ENCODE measurements around the gene PPP1R15B.

Gene PPP1R15B

DNA sequence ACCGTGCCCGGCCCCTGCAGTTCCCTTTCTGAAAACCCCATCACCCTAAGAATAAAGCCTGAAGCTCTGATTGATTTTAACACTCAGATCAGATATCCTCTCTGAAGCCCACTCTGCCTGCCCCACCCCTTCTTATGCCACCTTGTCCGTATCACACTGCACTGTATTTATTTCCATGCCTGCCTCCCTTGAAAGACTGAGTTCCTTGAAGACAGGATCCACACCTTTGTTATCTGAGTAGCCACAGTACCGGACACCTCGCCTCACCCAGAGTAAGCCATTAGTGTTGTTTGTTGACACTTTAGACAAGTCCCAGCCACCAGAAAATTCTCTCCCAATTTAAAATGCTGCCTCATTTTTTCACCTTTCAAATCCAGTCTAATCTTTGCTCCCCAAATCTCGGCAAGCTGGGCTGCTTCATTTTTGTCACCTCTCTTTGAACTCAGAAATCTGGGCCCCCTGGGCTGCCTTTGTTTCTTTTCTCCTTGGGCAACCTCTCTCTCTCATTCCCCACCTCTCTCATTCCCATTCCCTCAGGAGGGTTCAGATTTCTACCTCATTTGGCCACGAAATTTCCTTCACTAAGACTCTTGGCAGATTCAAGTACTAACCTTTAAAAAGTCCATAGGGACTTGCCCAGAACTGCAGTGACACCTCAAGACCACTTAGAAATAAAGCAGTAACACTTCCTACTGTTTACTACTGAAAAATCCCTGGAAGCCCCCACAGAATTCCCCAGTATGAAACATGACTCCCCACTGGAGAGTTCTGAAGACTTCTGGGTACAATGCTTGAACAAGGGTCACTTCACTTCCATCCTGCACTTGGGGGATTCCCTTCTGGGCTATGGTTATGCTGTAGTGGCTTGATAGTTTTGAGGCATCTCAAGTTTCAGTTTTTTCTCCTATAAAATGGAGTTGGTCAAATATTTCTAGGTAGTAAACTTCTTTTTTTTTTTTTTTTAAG is 8.7 kb upstream of the PPP1R15B start:
- DNase-seq: no peak

DNA sequence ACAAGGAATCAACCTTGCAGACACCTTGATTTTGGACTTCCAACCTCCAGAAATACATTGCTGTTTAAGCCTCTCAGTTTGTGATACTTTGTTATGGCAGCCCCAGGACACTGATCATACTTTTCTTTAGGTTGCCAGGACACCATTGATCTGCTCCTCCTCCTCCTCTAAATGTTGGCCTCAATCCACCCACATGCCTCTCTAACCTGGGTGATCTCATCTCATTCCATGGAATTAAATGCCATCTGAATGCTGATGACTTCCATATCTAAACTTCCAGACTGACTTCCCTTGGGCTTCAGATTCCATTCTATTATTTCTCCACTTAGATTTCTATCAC is 7.4 kb upstream of the PPP1R15B start:
- no peak for DNase-seq

DNA sequence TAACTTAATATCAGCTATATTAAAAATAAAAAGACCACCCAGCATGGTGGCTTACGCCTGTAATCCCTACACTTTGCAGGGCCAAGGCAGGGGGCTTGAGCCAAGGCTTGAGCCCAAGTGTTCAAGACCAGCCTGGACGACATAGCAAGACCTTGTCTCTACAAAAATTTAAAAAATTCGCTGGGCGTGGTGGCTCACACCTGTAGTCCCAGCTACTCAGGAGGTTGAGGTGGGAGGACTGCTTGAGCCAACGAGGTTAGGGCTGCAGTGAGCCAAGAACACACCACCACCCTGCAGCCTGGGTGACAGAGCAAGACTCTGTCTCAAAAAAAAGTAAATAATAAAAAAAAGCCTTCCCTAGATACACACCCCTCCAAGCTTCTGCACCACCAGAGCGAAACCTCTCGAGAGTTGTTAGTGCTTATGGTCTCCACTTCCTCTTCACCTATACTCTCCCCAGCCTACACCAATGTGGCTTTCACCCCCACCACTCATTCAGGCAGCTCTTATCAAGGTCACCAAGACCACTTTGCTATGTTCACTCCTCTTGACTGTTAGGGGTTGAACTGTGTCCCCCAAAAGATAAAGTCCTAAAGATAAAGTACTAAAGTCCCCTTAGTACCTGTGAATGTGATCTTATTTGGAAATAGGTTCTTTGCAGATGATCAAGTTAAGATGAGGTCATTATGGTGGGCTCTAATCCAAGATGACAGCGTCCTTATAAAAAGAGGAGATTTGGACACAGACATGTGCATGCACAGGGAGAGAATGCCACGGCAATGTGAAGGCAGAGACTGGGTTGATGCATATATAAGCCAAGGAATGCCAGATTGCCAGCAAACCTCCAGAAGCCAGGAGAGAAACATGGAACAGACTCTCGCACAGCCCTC is 6.8 kb upstream of the PPP1R15B start:
- DNase-seq: no peak

DNA sequence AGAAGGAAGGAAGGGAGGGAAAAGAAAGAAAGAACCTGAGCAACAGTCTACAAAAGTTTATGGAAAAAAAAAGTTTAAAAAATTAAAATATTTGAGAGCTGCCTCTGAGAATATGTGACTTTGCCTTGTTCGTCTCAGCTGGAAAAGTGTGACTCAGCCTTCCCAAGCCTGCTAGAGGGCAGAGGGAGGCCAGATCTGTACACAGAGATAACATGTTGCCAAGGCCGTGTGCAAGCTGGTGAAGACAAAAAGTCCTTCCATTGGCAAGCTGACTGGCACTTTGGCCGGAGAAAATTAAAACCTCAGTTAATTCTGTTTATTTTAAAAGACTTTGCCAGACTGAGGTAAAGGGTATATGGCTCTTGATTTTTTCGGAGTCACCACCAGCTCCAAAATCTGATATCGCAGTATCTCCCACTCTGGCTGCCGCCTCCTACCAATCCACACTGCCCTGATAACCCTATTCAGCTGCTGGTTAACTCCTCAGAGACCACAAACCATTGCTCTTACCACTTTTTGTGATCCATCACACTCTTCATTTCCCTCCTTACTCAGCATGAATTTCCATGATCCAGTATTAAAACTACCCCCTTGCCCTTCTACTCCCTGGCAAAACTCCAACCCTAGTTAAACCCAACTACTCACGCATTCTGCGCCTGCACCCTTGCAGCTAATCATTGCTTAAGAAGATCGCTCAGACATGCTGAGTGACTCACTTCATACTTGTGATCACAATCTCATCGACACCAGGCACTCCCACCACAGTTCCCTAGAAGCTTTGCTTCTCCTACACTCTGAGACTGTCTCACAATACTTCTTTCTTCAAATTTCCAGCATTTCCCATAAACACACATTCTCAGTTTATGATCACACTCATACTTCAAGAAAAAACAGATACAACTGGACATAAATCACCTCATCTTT is 5.7 kb upstream of the PPP1R15B start:
- DNase-seq: peak; percentile 54

DNA sequence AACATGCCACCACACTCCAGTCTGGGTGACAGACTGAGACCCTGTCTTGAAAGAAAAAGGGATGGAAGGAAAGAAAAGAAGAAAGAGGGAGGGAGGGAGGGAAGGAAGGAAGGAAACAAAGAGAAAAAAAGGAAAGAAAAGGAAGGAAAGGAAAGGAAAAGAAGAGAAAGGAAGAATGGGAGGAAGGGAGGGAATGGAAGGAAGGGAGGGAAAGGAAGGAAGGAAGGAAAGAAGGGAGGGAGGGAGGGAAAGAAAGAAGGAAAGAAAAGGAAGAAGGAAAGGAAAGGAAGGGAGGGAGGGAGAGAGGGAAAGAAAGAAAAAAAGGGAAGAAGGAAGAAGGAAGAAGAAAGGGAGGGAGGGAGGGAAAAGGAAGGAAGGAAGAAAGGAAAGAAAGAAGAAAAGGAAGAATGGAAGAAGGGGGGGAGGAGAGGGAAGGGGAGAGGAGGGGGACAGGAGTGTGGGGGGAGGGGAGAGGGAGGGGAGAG is 5.0 kb upstream of the PPP1R15B start:
- DNase-seq: no peak

DNA sequence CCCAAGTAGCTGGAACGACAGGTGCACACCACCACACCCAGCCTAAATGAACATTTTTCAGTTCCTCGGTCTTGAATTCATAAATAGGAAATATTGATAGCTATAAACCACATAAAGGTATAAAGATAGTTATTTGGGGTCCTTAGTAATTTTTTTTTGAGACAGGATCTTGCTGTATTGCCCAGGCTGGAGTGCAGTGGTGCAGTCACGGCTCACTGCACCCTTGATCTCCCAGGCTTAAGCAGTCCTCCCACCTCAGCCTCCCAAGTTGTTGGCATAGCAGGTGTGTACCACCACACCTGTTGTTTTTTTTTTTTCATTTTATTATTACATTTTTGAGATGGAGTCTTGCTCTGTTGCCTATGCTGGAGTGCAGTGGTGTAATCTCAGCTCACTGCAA is 3.7 kb upstream of the PPP1R15B start:
- DNase-seq: no peak

DNA sequence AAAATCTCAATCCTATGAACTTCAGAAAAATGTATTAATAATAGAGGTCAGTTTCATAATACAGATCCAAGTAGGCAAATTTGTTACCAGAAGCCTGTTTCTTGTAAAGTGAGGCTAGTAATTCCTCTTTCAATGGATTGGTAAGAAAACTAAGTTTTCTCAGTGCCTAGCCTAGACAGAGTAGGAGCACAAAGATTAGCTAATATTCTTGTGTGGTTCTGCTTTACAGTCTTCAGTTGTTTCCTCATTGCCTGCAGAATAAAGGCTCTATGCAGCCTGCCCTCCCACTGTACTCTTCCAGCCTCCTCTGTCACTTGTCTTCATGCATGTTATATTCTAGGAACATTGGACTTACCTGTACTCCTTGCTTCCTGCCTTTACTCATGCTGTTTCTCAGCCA is 2.4 kb upstream of the PPP1R15B start:
- DNase-seq: no peak

DNA sequence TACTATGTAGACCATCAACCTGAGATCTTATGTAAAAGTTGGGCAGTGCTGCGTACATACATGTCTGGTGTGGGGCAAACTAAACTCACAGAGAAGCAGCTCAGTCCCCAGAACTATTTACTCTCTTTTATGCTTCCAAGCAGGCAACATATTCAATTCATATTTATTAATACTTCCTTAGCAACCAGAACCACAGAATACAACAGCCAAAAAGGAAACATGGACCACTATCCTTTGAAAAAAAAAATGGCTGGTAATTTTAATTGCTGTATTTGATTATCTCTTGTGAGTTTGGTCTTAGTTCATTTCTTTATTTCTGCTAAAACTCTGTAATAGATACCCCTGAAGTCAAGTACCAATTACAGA is 1.5 kb upstream of the PPP1R15B start:
- DNase-seq: no peak

DNA sequence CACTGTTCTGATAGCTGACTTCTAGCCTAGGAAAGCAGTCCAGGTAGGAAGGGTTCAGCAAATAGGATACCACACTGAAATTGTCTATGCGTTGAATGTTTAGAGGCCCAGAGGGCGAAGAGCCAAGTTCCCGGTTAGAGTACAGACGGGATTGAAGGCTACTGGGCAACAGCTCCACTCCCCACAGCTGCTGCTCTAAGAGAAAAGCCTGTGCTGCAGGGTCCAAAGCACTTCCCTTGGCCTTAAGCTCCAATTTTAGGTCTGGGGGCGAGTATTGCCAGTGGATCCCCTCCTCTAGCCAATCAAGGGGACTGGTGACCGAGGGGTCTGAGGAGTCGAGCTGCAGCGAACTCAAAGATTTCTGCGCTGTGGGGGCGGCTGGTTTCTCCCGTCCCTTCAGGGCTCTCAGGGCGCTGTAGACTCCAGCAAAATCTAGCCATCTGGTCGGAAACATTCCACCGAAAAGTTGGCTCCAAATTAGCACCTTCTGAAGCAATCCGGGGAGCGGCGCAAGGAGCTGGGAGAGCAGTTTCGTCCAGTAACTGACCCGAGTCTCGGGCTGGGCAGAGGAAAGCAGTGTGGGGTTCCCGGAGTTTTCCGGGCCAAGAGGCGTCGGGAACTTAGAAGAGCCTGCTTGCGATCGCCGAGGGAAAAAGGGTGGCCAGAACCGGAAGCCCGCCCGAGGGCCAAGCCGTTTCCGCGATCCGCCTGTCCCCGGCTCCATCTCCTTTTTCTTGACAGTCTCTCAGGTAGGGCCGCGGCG is 748 bp downstream of the PPP1R15B start:
- peak; percentile 74 for DNase-seq

DNA sequence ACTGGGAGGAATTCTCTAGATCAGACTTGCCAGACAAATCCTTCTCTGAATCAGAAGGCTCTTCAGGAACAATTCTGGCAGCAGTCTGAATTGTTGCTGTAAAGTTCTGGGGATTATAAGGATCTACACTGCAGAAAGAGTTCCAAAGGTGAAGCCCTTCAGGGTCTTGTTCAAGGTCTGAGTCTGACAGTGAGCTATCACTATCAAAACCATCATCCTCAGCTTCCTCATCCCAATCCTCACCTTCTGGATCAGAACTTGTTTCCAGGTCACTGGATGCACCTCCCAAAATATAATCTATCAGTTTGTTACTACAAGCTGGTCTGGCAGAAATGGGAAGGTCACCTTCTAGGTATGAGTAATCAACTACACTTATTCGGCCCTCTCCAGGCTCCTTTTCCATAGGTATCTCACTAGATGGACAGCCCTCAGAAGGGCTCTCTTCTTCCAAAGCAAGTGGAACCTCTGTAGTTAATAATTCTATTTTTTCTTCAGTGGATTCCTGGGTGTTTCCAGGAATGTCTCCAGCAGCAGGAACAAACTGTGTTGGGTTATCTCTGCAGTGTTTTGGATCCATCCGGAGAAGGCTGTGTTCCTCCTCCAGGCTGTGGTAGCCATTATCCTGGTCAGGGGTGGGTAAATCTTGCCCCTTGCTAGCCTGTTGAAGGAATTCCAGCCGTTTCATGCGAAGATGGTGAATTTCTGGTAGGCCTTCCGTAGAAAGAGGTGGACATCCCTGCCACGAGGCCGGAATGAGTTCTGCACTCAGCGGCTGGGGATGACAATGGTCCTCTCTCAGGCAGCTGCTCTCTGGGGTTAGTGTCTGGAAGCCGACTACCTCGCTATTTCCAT is 1.6 kb downstream of the PPP1R15B start:
- no peak for DNase-seq

DNA sequence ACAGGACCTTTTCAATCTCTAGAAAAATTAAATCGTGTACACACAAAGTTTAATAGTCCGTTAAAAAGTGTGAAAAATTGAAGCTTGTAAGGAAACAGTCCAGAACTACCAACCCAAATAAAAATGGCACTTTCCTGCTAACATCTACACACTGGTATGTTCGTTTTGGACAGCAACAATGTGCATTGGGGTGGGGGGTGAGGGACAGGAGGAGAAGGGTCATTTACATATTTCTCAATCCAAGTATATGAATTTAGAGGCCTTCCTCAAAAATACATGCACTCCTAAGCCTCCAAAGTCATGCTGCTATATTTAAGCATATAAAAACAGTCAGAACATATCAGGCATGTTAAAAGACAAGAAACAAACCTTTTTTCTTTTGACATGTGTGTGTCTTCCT is 2.5 kb downstream of the PPP1R15B start:
- no peak for DNase-seq

DNA sequence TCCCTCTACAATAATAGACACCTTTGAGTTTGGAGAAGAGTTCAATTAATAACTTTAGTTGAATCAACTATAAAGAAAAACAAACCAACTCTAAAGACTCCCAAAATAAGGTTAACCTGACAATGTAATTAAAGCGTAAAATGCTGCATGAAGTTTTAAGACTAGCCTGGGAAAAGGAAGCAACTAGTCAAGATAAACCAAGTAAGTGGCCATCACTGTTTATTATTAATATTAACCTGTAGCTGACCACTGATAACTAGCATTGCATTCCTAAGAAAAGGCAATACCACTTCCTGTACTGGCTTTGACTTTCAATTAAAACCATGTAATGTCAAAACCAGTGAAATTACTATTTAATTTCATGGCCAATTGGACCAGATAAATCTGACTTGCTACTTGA is 3.0 kb downstream of the PPP1R15B start:
- no peak for DNase-seq

DNA sequence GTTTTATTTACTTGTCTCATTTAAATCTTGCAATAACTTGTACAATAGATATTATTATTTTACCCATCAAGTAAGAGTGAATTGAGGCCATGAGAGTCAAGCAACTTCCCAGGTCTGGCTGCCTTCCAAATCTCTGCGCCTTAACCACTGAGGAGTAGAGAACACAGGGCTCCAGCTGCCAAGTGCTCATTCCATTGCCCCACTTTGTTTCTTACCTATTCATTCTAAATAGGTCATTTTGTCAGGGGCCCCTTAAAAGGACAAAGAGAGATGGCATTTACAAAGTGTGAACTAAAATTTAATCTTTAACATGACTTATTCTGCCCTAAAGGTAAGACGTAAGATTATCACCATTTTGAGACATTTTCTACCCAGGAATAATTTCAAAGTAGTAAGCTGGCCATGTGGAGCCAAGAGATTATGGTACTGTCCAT is 3.5 kb downstream of the PPP1R15B start:
- DNase-seq: peak; percentile 68

DNA sequence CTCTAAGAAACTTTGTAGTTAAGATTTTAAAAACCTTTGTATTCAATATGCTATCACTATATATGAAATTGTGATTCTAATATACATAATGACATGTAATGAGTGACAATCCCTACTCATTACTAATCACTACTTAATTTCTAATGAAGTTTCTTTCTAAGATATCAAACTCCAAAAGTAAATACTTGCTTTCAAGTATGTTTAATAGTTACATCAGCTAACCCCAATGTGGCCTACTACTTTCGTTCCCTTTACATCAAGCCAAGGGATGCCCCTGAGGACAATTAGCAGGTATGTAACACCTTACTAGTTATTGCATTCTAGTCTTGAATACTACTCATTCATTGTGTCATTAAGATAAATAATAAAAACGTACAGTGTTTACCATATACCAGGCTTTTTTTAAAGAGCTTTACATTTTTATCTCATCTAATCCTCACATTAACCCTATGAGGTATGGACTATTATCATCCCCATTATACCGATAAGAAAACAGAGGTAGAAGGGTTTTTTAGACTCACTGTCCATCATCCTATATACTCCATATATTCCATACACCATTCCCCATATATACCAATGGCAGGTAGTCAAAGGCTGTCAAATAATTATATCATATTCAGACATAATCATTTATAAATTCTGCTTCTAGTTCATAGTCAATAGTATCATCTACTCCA is 4.2 kb downstream of the PPP1R15B start:
- DNase-seq: no peak

DNA sequence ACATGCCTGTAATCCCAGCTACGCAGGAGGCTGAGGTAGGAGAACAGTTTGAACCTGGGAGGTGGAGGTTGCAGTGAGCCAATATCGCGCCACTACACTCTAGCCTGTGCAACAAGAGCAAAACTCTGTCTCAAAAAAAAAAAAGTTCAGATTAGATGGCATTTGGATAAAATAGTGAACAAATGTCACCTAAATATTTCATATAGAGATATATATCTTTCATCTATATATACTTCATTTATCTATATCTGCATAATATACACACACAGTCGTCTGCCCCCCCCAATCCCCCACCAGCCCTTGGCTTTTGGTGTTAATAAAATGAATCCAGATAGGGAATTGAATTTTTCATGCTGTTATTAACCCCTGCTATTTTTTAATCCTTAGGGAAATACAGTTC is 5.0 kb downstream of the PPP1R15B start:
- no peak for DNase-seq

DNA sequence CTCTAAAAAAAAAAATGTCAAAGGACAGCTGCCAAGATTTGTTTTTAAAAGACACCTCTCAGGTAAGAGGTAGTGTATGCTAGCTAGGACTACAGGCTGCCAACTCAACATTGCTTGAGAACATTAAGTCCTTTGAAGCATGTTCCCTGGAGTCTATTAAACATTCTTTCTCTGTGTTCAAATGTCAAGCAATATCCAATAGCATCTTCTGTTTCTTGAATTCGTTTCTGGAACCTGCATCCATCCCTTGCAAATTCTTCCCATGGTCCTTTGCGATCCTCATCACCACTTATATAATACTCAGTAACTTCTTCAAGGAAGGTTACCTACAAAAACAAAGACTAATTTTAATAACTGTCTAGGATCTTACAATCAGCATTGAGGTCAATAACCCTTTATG is 5.6 kb downstream of the PPP1R15B start:
- no peak for DNase-seq

DNA sequence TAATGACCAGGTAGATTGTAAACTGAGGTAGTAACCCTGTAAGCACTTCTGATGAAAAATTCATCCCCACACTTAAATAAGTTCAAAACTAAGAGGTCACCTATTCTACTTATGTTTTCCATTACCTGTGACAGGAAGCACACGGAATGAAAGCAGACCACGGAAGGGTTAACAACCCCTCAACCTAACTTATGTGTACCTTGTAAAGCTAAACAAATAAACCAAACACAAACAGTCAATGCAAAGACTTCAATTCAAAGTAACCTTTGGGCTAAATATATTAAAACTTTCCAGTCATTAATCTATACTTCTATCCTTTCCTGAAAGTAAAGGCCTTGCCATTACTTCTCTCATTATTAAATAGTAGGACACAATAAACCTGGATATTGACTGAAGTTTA is 7.0 kb downstream of the PPP1R15B start:
- no peak for DNase-seq

DNA sequence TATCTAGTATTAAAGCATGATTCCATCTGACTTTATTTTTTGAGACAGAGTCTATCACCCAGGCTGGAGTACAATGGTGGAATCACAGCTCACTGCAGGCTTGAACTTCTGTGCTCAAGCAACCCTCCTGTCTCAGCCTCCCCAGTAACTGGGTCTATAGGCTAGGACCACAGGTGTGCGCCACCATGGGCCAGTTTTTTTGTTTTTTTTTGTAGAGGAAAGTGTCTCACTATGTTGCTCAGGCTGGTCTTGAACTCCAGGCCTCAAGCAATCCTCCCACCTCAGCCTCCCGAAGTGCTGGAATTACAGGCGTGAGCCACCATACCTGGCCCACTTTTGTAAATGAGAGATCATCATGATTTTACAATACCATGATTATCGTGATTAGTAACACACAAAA is 9.2 kb downstream of the PPP1R15B start:
- no peak for DNase-seq

DNA sequence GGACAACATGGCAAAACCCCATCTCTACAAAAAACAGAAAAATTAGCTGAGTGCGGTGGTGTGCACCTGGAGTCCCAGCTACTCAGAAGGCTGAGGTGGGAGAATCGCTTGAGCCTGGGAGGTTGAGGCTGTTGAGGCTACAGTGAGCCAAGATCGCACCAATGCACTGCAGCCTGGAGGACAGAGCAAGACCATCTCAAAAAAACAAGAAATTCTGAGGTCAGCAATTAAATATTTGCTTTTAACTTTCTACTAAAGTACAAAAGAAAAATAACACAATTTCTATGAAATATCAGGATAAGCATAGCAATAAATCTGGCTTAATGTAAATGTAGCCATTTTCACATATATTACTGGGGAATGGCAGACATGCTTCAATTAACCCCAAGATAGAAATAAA is 9.9 kb downstream of the PPP1R15B start:
- no peak for DNase-seq

DNA sequence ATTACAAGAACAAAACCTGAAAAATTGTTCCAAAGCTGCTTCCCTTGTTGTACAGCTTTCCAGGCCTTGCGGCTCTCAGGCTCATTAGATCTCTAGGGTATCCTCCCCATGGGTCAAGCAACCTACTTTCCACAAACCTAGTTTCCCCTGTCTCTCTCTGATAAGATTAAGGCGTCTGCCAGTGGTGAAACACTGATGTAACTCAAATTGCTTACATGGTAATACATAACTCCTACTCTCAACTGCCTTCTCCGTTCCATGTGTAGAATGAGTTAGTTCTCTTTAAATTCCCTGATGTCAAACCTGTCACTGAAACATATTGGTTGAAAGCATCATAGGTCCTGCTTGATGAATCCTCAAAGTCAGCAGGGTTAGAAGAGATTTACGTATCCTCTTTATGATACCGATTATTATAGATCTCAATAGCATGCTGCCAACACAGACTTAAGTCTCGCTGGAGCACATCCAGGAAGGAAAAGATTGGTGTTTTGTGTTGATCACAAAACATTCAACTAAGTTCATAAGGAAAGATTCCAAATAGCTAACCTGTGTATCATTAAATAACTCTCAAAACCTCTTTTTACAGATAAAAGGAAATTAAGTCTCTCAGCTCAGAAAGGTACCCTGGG is 10.6 kb downstream of the PPP1R15B start:
- DNase-seq: no peak
